OCI-M1 (cell line): ENCODE results near the gene PLXNA1.

Experiments
- DNase-seq: peaks from one replicate; lab custom pipeline; 2025; lab: John Stamatoyannopoulos, UW

Gene PLXNA1

DNA sequence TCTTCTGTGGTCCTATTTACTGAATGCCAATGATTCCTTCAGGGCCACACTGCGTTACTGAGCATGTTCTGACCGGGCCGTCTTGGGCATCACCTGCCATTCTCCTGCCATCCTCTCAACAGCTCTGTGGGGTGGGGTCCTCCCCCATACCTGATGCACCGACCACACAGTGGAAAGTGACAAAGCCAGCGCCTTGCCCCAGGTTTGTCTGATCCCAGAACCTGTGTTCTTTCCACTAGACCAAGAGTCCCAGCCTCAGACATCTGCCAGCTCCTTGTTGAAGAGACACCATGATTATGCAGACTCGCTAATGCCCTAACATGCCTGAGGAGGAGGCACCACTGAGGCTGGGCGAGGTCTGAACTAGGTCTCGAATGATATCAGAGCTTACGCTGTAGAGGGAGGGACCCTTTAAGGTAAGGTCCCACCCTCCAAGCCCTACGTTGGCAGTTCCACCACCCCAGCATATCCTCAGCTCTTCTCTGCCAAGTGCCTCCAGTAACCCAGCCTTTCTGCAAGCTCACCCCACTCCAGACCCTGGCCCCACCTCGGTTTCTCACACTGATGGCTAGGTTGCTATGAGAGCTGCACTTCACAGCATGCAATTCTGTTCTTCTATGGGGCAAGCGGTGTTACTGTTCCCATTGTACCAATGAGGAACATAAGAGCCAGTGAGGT is 29.8 kb upstream of the PLXNA1 start:
- no peak for DNase-seq

GRCh38 chr3:126954141-126954842 is 28.6 kb upstream of the PLXNA1 start:
- DNase-seq = no peak

DNA sequence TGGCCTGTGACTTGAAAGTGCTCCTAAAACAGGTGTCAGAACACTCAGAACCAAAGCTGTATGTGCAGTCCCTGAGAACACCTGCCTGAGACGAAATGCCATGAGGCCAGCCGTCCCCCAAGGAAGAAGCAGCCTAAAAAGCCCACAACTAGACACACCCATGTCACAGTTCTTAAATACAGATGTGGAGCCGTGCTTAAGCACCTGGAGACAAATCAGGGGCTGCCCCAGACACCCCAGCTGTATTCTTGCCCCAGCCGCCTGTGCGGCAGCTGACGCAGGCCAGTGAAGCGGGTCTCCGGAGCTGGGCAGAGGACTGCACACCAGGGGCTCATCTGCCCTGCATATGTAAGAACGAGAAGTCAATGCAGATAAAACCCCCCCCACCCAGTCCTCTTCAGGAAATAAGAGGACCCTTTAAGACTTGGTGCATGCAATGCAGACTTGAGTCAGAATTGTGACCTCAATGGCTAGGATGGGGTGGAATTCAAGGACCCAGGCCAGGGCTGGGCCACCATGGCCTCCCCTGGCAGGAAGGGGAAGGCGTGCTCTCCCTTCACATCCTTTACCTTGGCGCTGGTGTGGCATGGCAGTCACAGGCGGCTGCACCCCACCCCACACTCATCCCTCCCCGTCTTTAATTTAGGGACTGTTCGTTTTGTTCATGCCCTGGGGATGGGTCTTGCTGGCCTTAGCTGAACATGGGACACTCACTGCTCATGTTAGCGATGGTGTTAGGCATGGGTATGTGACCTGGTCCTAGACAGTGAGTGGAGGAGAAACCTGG is 27.7 kb upstream of the PLXNA1 start:
- no peak for DNase-seq

GRCh38 chr3:126956361-126956760 is 26.6 kb upstream of the PLXNA1 start:
- DNase-seq = no peak

DNA sequence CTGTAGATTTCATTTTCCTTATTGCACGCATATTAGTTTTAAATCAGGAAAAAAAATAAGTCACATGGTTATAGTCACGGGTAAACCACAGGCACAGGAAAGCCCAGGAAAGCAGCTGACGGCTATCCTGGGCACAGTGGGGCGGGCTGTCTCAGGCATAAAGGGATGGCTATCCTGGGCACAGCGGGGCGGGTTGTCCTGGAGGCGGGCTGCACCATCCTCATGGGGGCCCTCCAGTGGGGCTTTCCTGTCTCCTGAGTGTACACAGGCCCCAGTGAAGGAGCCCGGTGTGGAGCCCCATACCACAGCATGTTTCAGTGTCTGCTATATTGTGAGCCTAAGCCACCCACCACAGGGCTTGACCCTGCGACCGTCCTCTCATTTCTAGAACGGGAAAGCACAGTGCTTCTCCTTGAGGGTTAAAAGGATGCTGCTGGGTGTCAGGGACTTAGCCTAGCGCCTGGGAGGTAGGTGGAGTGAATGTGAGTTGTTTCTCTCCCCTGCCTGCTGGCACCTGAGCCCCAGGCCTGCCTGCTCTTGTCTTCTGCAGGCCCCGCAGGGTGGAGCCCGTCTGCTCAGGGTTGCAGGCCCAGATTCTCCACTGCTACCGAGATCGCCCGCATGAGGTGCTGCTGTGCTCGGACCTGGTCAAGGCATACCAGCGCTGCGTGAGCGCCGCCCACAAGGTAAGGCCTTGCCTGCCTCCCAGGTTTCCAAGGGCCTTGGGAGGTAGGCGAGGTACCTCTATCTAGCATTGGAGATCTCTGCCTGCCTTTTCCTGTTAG is 25.9 kb upstream of the PLXNA1 start:
- no peak for DNase-seq

DNA sequence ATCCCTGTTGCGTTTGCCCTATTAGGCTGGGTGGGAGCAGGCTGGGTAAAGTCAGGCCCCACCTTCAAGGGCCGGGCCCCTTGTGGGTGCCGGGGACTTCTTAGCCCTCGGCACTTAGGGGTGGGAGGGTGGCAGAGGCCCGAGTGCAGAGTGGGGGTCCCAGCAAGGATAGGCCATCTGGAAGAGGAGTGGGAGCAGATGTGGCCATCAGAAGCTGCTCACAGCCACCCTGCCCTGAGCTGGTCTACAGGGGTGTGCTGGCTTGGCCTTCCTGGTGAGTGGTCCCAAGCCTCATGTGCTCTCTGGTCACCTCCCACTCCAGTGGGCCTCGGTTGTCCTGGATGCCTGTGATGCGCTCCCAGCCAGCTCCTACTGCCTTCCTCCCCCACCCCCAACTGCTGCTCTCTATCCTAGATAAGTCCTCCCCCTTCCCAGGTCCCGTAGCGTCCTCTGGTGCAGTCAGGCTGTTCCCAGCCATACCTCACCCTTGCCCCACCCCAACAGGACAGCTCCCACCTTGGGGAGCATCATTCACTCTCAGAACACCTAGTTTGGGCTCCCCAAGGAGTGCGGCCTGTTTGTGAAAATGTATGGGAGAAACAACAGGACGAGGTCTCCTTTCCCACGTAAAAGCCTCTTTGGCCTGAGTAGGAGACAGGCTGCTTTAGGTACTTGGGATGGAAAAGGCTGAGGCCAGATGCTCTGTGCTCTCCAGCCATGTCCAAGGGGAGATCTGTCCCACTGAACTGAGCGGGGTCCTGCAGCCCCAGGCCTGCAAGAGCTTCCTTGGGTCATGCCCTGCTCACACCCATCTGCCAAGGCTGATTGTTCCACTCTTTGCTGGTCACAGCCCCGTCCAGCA is 24.9 kb upstream of the PLXNA1 start:
- no peak for DNase-seq

DNA sequence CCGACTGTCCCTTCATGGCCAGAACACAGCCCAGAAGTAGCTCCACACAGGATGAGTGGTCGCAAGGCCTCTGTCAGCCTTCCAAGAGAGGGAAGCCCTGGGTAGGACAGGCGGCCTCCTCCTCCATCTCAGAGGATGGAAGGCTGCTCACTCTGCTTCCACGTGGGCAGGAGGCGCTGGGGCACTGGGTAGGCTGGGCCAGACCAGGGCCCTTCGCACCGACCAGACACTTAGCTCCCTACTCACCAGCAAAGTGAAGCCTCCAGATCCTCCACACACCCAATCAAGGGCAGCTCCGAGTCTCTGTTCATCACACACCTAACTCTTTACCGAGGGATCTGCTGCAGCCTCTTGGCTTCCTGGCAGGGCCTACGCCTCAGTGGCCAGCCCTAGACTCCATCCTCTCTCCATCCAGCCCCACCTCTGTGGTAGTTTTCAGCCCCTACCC is 24.3 kb upstream of the PLXNA1 start:
- DNase-seq = no peak

DNA sequence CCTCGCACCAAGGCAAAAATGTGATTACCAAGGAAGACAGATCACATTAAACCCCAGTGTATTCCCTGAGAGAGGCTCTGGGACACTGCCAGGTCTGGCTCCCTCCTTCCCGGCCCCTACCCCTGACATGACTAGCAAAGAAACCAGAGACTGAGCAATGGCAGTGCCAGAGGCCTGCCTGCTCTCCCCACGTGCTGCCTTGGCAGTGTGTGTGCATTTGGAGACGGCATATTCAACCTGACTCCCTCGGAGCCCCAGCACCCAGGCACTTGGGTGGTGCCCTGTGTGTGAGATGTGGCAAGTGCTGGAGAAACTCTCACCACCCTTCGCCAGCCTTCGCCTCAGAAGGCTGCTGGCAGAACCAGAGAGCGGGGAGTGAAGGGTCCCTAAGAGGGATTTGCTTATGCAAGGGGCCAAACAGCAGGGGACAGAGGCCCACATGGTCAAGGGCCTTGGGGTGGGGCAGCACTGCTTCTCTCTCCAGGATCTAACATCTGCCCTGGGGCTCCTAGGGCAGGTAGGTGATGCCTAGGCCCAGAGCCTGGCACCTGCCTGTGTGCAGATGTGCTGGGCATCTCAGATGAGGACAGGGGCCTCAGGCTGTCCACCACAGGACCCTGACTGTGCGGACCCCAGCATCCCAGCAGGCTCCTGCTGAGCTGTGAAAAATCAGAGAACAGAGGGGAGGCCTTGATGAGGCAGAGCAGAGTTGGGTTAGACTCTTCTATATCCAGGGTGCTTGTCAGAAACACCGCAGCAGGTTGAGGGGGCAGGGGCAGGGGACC is 23.6 kb upstream of the PLXNA1 start:
- no peak for DNase-seq

DNA sequence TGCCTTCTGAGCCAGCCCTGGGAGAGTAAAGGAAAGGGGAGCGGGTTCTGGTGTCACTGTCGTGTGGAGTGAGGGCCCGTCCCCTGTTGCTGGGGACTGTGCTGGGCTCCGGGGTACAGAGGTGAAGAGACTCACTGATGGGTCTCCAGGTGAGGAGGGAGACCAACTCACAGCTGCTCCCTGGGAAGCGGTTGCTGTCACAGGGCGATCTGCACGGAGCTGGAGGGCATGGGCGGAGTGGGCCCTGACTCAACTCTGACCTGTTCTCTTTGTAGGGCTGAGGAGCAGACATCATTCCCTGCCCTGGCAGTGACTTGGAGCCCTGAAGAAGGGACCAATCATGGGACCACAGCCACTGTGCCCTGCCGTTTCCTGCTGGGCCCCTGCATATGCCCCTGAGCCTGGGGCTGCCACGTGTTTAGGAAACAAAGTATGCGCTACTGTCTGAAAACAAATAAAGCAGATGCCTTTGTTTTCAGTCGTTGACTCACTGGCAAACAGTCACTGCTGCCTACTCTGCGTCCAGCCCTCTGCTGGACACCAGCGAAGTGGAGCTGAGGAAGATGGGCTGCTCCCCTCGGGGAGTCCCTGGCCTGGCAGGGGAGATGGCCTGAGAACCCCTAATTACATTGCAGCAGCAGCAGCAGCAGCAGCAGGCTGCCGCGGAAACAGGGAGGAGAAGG is 22.9 kb upstream of the PLXNA1 start:
- no peak for DNase-seq

DNA sequence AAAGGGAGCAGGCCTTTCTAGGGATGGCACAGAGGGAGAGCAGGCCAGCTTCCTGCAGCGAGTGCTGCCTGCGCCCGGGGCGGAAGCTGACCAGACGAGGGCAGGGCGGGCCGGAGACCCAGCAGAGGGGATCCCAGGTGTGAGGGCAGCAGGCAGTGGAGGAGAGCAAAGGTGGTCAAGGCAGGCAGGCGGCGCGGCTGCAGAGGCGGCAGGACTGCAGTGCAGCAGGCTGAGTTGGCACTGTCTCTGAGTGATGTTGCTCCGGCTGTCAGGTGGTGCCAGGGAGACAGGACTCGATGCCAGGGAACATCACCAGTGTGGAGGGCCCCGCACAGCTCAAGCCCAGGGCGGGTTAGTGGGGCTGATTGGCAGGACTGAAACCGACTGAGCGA is 22.3 kb upstream of the PLXNA1 start:
- no peak for DNase-seq

- no peak for DNase-seq
Measured at GRCh38 chr3:126961191-126961790, 21.6 kb upstream of the PLXNA1 start.

DNA sequence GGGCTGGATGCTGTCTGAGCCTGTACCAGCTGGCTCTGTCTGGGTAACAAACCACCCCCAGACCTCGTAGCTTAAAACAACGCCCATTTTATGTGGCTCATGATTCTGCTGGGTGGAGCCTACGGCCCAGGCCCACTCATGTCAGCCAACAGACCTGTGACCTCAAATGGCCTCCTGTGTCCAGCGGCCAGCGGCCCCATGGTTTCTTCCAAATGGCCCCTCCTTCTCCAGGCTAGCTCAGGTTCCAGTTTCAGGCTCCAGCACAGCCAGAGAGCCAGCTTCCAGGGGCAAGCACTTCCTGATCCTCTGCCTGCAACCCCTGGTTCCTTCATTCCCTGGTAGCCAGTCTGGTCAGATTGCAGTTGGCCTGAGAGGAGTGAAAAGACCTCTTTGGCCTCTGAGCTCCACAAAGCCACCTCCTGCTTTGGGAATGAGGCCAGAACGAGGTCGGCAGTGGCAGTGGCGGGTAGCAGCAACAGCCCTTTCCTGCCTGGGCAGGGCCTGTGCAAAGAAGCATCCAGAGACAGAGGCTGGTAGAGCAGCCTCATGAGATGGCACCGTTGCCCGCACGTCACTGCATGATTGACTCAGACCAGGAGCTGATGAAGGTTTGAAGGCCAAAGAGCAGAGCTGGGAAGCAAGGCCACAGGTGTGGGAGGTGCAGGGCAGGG is 21.0 kb upstream of the PLXNA1 start:
- DNase-seq = no peak

GRCh38 chr3:126962756-126963155 is 20.2 kb upstream of the PLXNA1 start:
- no peak for DNase-seq

DNA sequence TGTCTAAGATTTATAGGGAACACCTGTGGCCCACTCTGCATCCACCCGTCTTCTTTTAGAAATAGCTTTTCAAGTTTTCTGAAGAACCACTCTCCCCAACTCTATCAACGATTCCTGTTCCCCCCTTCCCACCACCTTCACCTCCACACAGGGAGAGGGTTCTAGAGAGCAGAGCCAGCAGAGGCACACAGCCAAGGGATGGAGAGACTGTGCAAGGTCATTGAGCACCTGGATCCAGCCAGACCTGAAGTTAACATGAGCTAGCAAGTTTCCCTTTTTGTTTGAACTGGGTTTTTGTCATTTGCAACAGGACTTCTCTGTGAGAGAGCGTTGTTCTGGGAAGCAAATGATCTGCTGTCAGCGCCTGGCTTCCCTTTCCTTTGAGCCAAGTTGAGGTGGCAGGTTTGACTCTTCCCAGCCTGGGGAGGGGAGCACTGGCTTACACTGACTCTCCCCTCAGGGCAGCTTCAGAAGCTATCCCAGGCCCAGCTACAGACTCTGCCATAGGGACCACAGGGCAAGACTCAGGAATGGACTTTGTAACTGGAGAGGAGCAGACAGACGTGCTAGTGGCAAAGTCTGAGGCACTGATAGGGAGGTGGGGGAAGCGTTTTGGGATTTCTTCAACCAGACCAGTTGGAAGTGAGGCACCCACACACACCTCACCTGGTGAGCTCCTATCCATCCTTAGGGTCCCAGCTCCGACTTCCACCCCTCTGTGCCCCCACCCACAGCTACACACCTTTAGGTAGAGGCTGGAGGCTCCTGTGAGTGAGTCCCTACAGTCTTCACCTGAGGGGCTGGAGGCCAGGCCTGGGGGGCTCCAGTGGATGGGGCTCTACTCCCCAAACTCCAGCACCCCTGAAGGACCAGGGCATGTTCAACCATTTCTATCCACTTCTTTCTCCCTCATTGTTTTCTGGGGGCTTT is 19.4 kb upstream of the PLXNA1 start:
- DNase-seq = no peak

DNA sequence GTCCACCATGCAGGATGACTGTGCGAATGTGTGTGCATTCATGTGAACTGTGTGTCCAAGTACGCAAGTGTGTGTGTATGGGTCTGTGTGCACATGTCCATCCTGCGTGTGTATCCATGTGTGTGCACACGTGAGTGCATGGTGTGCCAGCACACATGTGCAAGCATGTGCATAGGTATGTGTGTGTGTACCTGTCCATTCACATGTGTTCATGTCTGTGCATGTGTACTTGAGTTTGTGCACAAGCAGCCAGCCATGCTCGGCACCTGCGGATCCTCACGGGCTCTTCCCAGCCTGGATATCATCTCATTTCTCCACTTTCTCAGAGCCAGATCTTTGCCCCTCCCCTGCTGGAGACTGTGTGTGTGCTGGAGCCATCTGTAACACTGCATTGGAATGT is 18.7 kb upstream of the PLXNA1 start:
- DNase-seq = no peak

- no peak for DNase-seq
Measured at GRCh38 chr3:126964950-126965349, 18.0 kb upstream of the PLXNA1 start.

- DNase-seq = no peak
Measured at GRCh38 chr3:126965526-126966080, 17.3 kb upstream of the PLXNA1 start.
